ENCODE measurements around the gene ANKDD1B.

The ANKDD1B gene

DNA sequence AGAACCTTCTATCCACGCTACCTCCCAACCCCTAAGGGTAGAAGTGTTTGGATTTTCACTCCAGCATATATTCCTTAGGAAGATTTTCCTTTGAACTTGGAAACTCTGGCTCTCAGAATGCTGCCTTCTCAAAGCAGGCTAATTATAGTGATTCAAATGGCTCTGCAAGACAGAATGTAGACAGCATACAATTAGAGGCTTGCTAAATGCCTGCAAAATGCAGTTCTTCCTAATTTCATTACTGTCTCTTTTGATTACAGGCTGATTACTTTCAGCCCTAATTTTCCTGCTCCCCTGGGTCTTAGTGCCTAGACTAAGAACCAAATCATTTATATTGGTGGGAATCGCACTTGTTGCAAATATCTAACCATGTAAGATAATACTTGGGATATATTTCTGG is 50.8 kb downstream of the ANKDD1B start:
- no peaks in the 10 kb centered on the region for H4K20me1 ChIP-seq (ENCODE audit: low read depth, low read length)
- no peak overlapping the region for H3K4me2 ChIP-seq (ENCODE audit: low read depth, low read length, poor library complexity, severe bottlenecking)
- TF ChIP-seq EZH2phosphoT487 (conservative IDR thresholded peaks at IDR 0.05; ENCODE audit: low read length), result no peak
- TF ChIP-seq, protein P1, sequence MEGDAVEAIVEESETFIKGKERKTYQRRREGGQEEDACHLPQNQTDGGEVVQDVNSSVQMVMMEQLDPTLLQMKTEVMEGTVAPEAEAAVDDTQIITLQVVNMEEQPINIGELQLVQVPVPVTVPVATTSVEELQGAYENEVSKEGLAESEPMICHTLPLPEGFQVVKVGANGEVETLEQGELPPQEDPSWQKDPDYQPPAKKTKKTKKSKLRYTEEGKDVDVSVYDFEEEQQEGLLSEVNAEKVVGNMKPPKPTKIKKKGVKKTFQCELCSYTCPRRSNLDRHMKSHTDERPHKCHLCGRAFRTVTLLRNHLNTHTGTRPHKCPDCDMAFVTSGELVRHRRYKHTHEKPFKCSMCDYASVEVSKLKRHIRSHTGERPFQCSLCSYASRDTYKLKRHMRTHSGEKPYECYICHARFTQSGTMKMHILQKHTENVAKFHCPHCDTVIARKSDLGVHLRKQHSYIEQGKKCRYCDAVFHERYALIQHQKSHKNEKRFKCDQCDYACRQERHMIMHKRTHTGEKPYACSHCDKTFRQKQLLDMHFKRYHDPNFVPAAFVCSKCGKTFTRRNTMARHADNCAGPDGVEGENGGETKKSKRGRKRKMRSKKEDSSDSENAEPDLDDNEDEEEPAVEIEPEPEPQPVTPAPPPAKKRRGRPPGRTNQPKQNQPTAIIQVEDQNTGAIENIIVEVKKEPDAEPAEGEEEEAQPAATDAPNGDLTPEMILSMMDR (IDR thresholded peaks at IDR 0.05; ENCODE audit: insufficient read depth, low read length, poor library complexity, severe bottlenecking), result no peak
- H3K27me3 ChIP-seq (ENCODE audit: low read length), result no peaks in the 10 kb centered on the region; the same call in 1 of the 2 replicates
- H3K27ac ChIP-seq (ENCODE audit: low read depth, low read length), result no peak overlapping the region
- no peaks in the 10 kb centered on the region for H3K9me2 ChIP-seq (replicated peaks; ENCODE audit: insufficient read depth, low read length)
- H2AFZ ChIP-seq (ENCODE audit: low read depth, low read length, severe bottlenecking), result no peak overlapping the region
- H3F3A ChIP-seq (ENCODE audit: insufficient read depth), result no peaks in the 10 kb centered on the region
- no peaks in the 10 kb centered on the region for H3K36me3 ChIP-seq (ENCODE audit: low read length)
- H3K4me3 ChIP-seq (ENCODE audit: insufficient read depth, low read length, poor library complexity, severe bottlenecking), result no peak overlapping the region
- H3K9ac ChIP-seq (ENCODE audit: low read length), result no peak overlapping the region
- H3K9me3 ChIP-seq (ENCODE audit: insufficient read depth, low read length), result no peaks in the 10 kb centered on the region
- H3K79me2 ChIP-seq (ENCODE audit: insufficient read depth, low read length), result no peaks in the 10 kb centered on the region

DNA sequence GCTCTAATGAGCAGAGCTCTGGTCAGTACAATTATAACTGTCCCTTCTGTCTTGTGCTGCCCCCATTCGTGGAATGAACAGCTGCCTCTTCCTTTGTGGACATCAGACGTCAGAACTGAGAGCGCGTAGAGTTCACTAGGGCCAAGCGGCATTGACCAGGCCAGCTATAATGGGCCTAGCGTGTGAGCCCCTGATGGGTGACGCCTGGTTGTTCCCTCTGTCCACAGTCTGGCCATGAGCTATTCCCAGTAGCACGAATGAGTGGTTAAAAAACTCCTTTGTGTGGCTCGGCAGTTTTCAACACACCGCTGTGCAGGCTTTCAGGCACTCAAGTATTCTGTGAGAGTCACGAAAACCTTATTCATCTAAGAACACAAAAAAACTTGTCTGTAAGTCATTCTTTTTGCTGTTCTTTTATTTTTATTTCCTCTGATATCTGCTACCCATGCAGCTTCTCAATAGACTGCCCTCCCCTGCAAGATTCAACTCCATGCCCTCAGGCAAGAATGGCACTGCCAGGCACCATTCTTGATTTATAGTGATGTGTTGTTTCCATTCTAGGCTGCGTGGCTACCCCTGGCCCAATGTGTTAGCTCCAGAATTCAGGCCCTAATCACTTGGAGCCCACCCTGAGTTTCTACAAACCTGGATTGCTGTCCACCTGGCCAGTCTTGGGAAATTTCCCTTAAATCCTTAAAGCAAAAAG is 52.5 kb downstream of the ANKDD1B start:
- no peaks in the 10 kb centered on the region for H3K36me3 ChIP-seq (ENCODE audit: low read length)
- H3F3A ChIP-seq (ENCODE audit: insufficient read depth), result no peaks in the 10 kb centered on the region
- no peaks in the 10 kb centered on the region for H3K79me2 ChIP-seq (ENCODE audit: insufficient read depth, low read length)
- no peaks in the 10 kb centered on the region for H3K9me2 ChIP-seq (replicated peaks; ENCODE audit: insufficient read depth, low read length)
- TF ChIP-seq, protein P1 (IDR thresholded peaks at IDR 0.05; ENCODE audit: insufficient read depth, low read length, poor library complexity, severe bottlenecking), result no peak
- TF ChIP-seq EZH2phosphoT487 (conservative IDR thresholded peaks at IDR 0.05; ENCODE audit: low read length), result no peak
- no peak overlapping the region for H2AFZ ChIP-seq (ENCODE audit: low read depth, low read length, severe bottlenecking)
- H3K4me2 ChIP-seq (ENCODE audit: low read depth, low read length, poor library complexity, severe bottlenecking), result no peak overlapping the region
- no peak overlapping the region for H3K27ac ChIP-seq (ENCODE audit: low read depth, low read length)
- no peak overlapping the region for H3K9ac ChIP-seq (ENCODE audit: low read length)
- no peaks in the 10 kb centered on the region for H3K9me3 ChIP-seq (ENCODE audit: insufficient read depth, low read length)
- no peaks in the 10 kb centered on the region for H4K20me1 ChIP-seq (ENCODE audit: low read depth, low read length)
- no peaks in the 10 kb centered on the region; the same call in 1 of the 2 replicates for H3K27me3 ChIP-seq (ENCODE audit: low read length)
- H3K4me3 ChIP-seq (ENCODE audit: insufficient read depth, low read length, poor library complexity, severe bottlenecking), result no peak overlapping the region

DNA sequence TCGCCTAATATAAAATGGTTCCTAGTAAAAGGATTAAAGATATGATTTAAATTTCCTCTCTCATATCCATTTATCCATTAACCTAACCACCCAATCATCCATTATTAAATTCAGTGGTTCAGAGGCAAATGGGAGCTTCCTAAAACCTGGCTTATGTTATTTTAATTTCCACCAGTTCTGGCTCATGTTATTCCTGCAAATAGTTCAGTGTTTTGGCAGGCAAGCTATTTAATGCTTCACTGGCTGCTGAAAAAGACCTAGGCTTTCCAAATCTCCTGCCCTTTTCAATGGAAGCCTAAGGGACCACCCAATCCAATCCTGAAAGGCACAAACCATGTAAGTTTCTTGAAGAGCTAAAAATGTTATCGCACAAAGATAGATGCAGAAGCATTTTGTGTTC is 53.7 kb downstream of the ANKDD1B start:
- Histone ChIP-seq H3K4me3 (ENCODE audit: insufficient read depth, low read length, poor library complexity, severe bottlenecking) (no peak overlapping the region), H3K9me3 (ENCODE audit: insufficient read depth, low read length) (no peaks in the 10 kb centered on the region), H4K20me1 (ENCODE audit: low read depth, low read length) (no peaks in the 10 kb centered on the region), H3K9me2 (replicated peaks; ENCODE audit: insufficient read depth, low read length) (no peaks in the 10 kb centered on the region), H3K27ac (ENCODE audit: low read depth, low read length) (no peak overlapping the region), H2AFZ (ENCODE audit: low read depth, low read length, severe bottlenecking) (no peak overlapping the region), H3K36me3 (ENCODE audit: low read length) (no peaks in the 10 kb centered on the region), H3K9ac (ENCODE audit: low read length) (no peak overlapping the region), H3K4me2 (ENCODE audit: low read depth, low read length, poor library complexity, severe bottlenecking) (no peak overlapping the region), H3F3A (ENCODE audit: insufficient read depth) (no peaks in the 10 kb centered on the region), H3K27me3 (ENCODE audit: low read length) (no peaks in the 10 kb centered on the region; the same call in 1 of the 2 replicates), H3K79me2 (ENCODE audit: insufficient read depth, low read length) (no peaks in the 10 kb centered on the region)
- TF ChIP-seq, protein P1 (IDR thresholded peaks at IDR 0.05; ENCODE audit: insufficient read depth, low read length, poor library complexity, severe bottlenecking), result no peak
- no peak for TF ChIP-seq EZH2phosphoT487 (conservative IDR thresholded peaks at IDR 0.05; ENCODE audit: low read length)

All from SU-DHL-6 (cell line).